Upper lobe of left lung (tissue), 6 donors: ENCODE measurements around the gene ARHGEF19. TPM values are rescaled to one million over a fixed set of nuclear protein-coding genes. Genes with fewer than 3 reads are reported as not detected.

ENCODE experiments used
- ATAC-seq, 2 donors: fragments of 200-7000 bp; cut with Tn5 transposase; one replicate each; pipeline ENCODE4 v1.9.1; 2022; ENCODE audit warnings: mild to moderate bottlenecking in 2 of 2, moderate library complexity in 2 of 2; ENCODE audit not compliant: low FRiP score in 2 of 2
- DNase-seq, 2 donors: peaks; one replicate each; pipeline ENCODE4 v3.0.0-alpha.2; 2019 to 2020
- H3K27ac ChIP-seq, 4 donors: fragments of 200-600 bp; sonication (generic); one replicate each; pipeline ENCODE4 v1.5.1; 2016 to 2019
- H3K27me3 ChIP-seq, 4 donors: fragments of 200-600 bp; sonication (generic); one replicate each; pipeline ENCODE4 v1.5.1; 2017 to 2019
- H3K36me3 ChIP-seq, 4 donors: fragments of 200-600 bp; sonication (generic); one replicate each; pipeline ENCODE4 v1.5.1; 2016 to 2019
- H3K4me1 ChIP-seq, 4 donors: fragments of 200-600 bp; sonication (generic); one replicate each; pipeline ENCODE4 v1.5.1; 2018 to 2019
- H3K4me3 ChIP-seq, 4 donors: fragments of 200-600 bp; sonication (generic); one replicate each; pipeline ENCODE4 v1.5.1; 2017 to 2019; ENCODE audit warnings: mild to moderate bottlenecking in 2 of 4, moderate library complexity in 1 of 4
- H3K9me3 ChIP-seq, 4 donors: fragments of 200-600 bp; sonication (generic); one replicate each; pipeline ENCODE4 v1.5.1; 2018 to 2019
- EP300 ChIP-seq, 4 donors: sonication (generic); formaldehyde crosslinking; IDR thresholded peaks; one replicate each; pipeline ENCODE4 v1.5.1; 2017; ENCODE audit warnings: antibody characterized with exemption in 4 of 4, control low read depth in 2 of 4
- POLR2A ChIP-seq, 4 donors: fragments of 450-650 bp; IDR thresholded peaks; one replicate each; pipeline ENCODE4 v1.5.1; 2016 to 2017; ENCODE audit warnings: antibody characterized with exemption in 4 of 4, mild to moderate bottlenecking in 2 of 4
- POLR2AphosphoS5 ChIP-seq, 2 donors: sonication (generic); formaldehyde crosslinking; IDR thresholded peaks; one replicate each; pipeline ENCODE4 v1.5.1; 2017; ENCODE audit warnings: antibody characterized with exemption in 2 of 2
- WGBS, 2 donors: methylation state at CpG; one replicate each; pipeline ENCODE4 v1.1.5; 2017 to 2018; 5-methylcytosine and 5-hydroxymethylcytosine counted together
- total RNA-seq, 6 donors: library from RNA; depleted of rRNA in 4 of 6; stranded (reverse); fragments of >200 nt in 4 of 6; gene quantifications; one replicate each; pipeline versions ENCODE4 v1.1.0 to v1.2.1, GENCODE V29; 2016 to 2021
- TF ChIP-seq, protein P1 (sequence below), 6 experiments: fragments of 450-650 bp in 4 of 6; fragments of 200-600 bp in 2 of 6; sonication (generic) in 2 of 6; IDR thresholded peaks; one replicate each; pipeline ENCODE4 v1.5.1; 2016 to 2019; ENCODE audit warnings: antibody characterized with exemption in 6 of 6
- donor health status: DM: no; HTN: no; CAD: no; lungs with moderate emphysema.
- donor health status: DM: no; HTN: yes; CAD: no; lungs with severe emphysema.

ARHGEF19 gene
- total RNA-seq, 6 donors from 2014 or later, result 3.5 to 70.2 (median 12.6) TPM

DNA sequence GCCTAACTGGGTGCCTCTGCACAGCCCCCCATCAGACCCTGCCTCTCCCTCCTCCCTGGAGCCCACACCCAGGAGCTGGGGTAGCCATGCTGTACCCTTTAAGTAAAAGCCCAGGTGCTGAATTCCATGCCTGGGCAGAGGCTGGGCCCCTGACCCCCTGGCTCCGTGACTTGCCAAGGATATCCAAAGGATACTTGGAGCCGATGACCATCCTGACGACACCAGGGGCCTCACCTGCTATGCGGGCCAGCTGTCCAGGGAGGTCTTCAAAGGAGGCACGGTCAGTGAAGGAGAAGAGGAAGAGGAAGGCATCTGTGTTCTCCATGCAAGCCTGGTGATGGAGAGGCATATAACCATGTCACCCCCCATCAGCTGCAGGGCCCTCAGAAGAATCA, 19.9 kb upstream of the ARHGEF19 start:
- Histone ChIP-seq H3K36me3 (peaks cover 0 to 8% (median 0%) of the 10 kb centered on the region in 4 donors), H3K9me3 (peaks cover 0 to under 1% (median 0%) of the 10 kb centered on the region in 4 donors), H3K4me3 (no peak overlapping the region), H3K27ac (no peak overlapping the region), H3K4me1 (peaks cover 10 to 24% (median 17%) of the 10 kb centered on the region in 4 donors), H3K27me3 (peaks cover 0 to 5% (median 2%) of the 10 kb centered on the region in 4 donors)
- 87 to 98% methylated on average over 4 to 5 of the region's 5 CpGs for WGBS, 2 donors
- TF ChIP-seq EP300 (IDR thresholded peaks at IDR 0.05), result no peak
- TF ChIP-seq POLR2A (IDR thresholded peaks at IDR 0.05), result no peak
- no peak for TF ChIP-seq POLR2AphosphoS5 (IDR thresholded peaks at IDR 0.05)
- TF ChIP-seq, protein P1, sequence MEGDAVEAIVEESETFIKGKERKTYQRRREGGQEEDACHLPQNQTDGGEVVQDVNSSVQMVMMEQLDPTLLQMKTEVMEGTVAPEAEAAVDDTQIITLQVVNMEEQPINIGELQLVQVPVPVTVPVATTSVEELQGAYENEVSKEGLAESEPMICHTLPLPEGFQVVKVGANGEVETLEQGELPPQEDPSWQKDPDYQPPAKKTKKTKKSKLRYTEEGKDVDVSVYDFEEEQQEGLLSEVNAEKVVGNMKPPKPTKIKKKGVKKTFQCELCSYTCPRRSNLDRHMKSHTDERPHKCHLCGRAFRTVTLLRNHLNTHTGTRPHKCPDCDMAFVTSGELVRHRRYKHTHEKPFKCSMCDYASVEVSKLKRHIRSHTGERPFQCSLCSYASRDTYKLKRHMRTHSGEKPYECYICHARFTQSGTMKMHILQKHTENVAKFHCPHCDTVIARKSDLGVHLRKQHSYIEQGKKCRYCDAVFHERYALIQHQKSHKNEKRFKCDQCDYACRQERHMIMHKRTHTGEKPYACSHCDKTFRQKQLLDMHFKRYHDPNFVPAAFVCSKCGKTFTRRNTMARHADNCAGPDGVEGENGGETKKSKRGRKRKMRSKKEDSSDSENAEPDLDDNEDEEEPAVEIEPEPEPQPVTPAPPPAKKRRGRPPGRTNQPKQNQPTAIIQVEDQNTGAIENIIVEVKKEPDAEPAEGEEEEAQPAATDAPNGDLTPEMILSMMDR (IDR thresholded peaks at IDR 0.05), result no peak
- no peak for ATAC-seq
- no peak for DNase-seq

DNA sequence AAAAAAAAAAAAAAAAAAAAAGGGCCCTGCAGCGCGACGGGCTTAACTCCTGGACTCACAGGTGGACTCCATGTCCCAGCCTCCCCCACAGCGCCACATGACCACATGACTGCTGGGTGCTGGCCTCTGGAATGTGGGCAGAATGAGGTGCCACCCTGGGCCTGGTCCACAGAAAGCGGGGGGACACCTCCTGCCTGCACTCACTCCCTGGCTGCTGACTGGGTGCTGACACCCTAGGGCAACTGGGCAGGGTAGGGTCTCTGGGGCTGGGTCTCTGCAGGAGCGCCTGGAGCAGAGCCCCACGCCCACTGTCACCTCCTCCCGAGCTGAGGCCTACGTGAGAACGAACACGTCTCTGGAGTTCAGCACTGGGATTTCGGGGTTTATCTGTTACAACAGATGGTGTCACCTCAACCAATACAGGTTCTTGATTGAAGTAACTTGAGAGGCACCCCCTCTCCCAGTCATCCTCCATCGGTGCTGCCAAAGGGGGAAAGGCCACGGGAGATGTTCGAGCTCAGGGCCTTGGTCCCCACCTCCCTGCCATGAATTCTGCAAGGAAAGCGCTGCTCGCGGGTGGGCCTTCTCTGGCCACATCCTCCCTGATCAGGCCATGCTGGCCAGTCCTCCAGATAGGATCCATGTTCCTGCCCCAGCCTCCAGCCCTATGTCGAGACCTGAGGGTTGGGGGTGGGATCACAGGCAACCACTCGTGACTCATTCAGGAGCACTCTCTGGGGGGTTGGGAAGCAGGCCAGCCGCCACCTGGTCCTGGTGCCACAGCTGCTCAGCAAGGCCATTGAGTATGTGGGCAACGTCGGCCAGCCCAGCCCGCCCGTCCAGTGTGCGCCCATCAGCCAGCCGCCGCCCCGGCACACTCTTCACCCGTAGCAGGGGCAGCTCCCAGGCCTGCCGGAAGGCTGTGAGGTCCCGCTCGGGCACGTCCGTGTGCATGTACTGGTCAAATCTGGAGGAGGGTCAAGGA, 19.2 kb upstream of the ARHGEF19 start:
- ATAC-seq (no peak), DNase-seq (peak in 1 of 2 donors; percentile 81)
- Histone ChIP-seq H3K36me3 (peaks cover 0 to 8% (median 0%) of the 10 kb centered on the region in 4 donors), H3K27ac (no peak overlapping the region), H3K9me3 (peaks cover 0 to 6% (median 0%) of the 10 kb centered on the region in 4 donors), H3K27me3 (peaks cover 0 to 9% (median 6%) of the 10 kb centered on the region in 4 donors), H3K4me1 (peaks cover 10 to 26% (median 17%) of the 10 kb centered on the region in 4 donors), H3K4me3 (no peak overlapping the region)
- no peak for TF ChIP-seq POLR2A (IDR thresholded peaks at IDR 0.05)
- TF ChIP-seq, protein P1 (IDR thresholded peaks at IDR 0.05), result no peak
- TF ChIP-seq POLR2AphosphoS5 (IDR thresholded peaks at IDR 0.05), result no peak
- TF ChIP-seq EP300 (IDR thresholded peaks at IDR 0.05), result no peak
- 90 to 97% methylated on average over 6 to 33 of the region's 35 CpGs for WGBS, 2 donors

DNA sequence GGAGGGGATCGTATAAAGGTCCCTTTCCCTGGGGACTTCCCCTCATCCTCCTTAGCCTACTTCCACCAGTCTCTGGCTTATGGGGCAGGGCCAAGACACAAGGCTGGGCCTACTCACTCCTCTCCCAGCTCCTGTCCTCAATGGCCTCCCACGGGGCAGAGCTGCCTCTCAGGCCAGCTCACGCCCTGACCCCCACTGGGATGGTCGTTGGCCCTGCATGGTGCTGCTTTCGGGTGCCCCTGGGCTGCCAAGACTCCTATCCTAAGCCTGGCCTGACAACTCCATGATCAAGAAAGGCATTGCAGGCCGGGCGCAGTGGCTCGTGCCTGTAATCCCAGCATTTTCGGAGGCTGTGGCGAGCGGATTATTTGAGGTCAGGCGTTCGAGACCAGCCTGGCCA, 18.3 kb upstream of the ARHGEF19 start:
- Histone ChIP-seq H3K4me1 (peaks cover 1 to 22% (median 9%) of the 10 kb centered on the region in 4 donors), H3K9me3 (peaks cover 0 to 6% (median 0%) of the 10 kb centered on the region in 4 donors), H3K27ac (no peak overlapping the region), H3K4me3 (no peak overlapping the region), H3K27me3 (peaks cover 0 to 9% (median 7%) of the 10 kb centered on the region in 4 donors), H3K36me3 (peaks cover 0 to 8% (median 0%) of the 10 kb centered on the region in 4 donors)
- TF ChIP-seq POLR2A (IDR thresholded peaks at IDR 0.05) (no peak), EP300 (IDR thresholded peaks at IDR 0.05) (no peak), POLR2AphosphoS5 (IDR thresholded peaks at IDR 0.05) (no peak)
- TF ChIP-seq, protein P1 (IDR thresholded peaks at IDR 0.05), result no peak
- 95% methylated on average over 13 of the region's 13 CpGs; no CpG with 5 or more reads in 1 of the 2 donors for WGBS, 2 donors
- DNase-seq, result peak in 1 of 2 donors; percentile 42
- no peak for ATAC-seq

DNA sequence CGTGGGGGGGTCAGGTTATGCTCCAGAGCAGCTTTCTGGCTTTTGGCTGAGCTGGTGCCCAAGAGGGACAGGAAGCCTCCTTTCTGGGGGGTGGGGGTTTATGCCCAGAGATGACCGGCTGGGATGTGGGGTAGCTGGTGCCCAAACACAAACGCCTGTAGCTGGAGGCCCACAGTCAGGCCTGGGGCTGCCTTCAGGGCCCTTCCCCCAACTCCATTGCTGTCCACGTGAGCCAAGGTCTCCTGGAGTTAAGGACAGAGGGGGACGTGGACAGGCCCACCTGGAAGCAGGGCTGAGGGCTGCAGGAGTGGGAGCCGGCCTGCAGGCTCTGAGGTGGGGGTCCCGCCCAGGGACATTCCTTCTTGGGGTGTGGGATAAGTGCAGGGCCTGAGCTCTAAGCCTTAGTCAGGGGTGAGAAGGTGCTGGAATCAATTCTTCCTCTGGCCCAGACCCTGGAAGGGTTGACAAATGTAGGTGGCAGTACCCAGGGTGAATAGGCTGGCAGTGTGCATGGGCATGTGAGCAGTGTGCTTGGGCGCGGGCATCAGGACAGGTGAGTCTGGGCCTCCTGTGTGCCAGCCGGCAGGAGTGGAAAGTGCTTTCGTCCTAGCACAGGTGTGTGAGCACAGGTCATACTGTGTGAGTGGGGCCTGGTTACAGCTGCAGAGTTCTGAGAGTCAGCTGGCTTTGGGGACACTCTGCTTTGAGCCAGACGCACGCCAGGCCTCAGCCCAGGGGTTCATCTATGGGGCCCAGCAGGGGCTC, 17.7 kb upstream of the ARHGEF19 start:
- 80 to 89% methylated on average over 8 to 13 of the region's 13 CpGs for WGBS, 2 donors
- H3K27me3 ChIP-seq, result peaks cover 0 to 9% (median 7%) of the 10 kb centered on the region in 4 donors
- no peak overlapping the region for H3K4me3 ChIP-seq
- TF ChIP-seq POLR2AphosphoS5 (IDR thresholded peaks at IDR 0.05), result no peak
- no peak for TF ChIP-seq POLR2A (IDR thresholded peaks at IDR 0.05)
- TF ChIP-seq EP300 (IDR thresholded peaks at IDR 0.05), result no peak
- TF ChIP-seq, protein P1 (IDR thresholded peaks at IDR 0.05), result no peak
- H3K36me3 ChIP-seq, result peaks cover 0 to 8% (median 0%) of the 10 kb centered on the region in 4 donors
- ATAC-seq (no peak), DNase-seq (peak in 1 of 2 donors; percentile 49)
- H3K9me3 ChIP-seq, result peaks cover 0 to 6% (median 0%) of the 10 kb centered on the region in 4 donors
- H3K4me1 ChIP-seq, result peaks cover 0 to 19% (median 9%) of the 10 kb centered on the region in 4 donors
- H3K27ac ChIP-seq, result no peak overlapping the region
